Rectal smooth muscle tissue (tissue), 1 donor: ENCODE data around the gene DACT3.

Experiments
- H3K27ac ChIP-seq: one replicate; pipeline ENCODE4 v1.7.0; 2013; ENCODE audit warnings: low read depth, low read length, inconsistent platforms
- H3K27me3 ChIP-seq: one replicate; pipeline ENCODE4 v1.7.0; 2013; ENCODE audit warnings: low read length; ENCODE audit not compliant: control insufficient read depth, insufficient read depth
- H3K36me3 ChIP-seq: one replicate; pipeline ENCODE4 v1.7.0; 2013; ENCODE audit warnings: low read length; ENCODE audit not compliant: control insufficient read depth, insufficient read depth
- H3K4me1 ChIP-seq: one replicate; pipeline ENCODE4 v1.7.0; 2013; ENCODE audit warnings: low read length; ENCODE audit not compliant: control insufficient read depth, insufficient read depth
- H3K4me3 ChIP-seq: one replicate; pipeline ENCODE4 v1.7.0; 2013; ENCODE audit warnings: low read length
- H3K9ac ChIP-seq: one replicate; pipeline ENCODE4 v1.7.0; 2013; ENCODE audit warnings: low read length

The DACT3 gene

GRCh38 chr19:46610851-46611770, 49.9 kb downstream of the DACT3 start:
- H3K36me3 ChIP-seq = peaks cover 35% of the 10 kb centered on the region
- H3K9ac ChIP-seq = no peak overlapping the region
- no peak overlapping the region for H3K27ac ChIP-seq
- no peaks in the 10 kb centered on the region for H3K27me3 ChIP-seq
- H3K4me3 ChIP-seq = no peak overlapping the region
- peaks cover 5% of the 10 kb centered on the region for H3K4me1 ChIP-seq

- Histone ChIP-seq H3K4me1 (peaks cover 5% of the 10 kb centered on the region), H3K4me3 (no peak overlapping the region), H3K9ac (no peak overlapping the region), H3K36me3 (peaks cover 40% of the 10 kb centered on the region), H3K27ac (no peak overlapping the region), H3K27me3 (no peaks in the 10 kb centered on the region)
Measured at GRCh38 chr19:46610413-46610775, 50.6 kb downstream of the DACT3 start.

GRCh38 chr19:46609511-46610412, 51.2 kb downstream of the DACT3 start:
- Histone ChIP-seq H3K9ac (no peak overlapping the region), H3K36me3 (peaks cover 40% of the 10 kb centered on the region), H3K4me3 (no peak overlapping the region), H3K4me1 (peaks cover 11% of the 10 kb centered on the region), H3K27ac (no peak overlapping the region), H3K27me3 (no peaks in the 10 kb centered on the region)

GRCh38 chr19:46608581-46609345, 52.2 kb downstream of the DACT3 start:
- H3K36me3 ChIP-seq = peaks cover 40% of the 10 kb centered on the region
- no peaks in the 10 kb centered on the region for H3K27me3 ChIP-seq
- H3K9ac ChIP-seq = no peak overlapping the region
- no peak overlapping the region for H3K4me3 ChIP-seq
- H3K27ac ChIP-seq = no peak overlapping the region
- peaks cover 14% of the 10 kb centered on the region for H3K4me1 ChIP-seq

GRCh38 chr19:46608178-46608577, 52.8 kb downstream of the DACT3 start:
- Histone ChIP-seq H3K36me3 (peaks cover 40% of the 10 kb centered on the region), H3K4me1 (peaks cover 14% of the 10 kb centered on the region), H3K27me3 (no peaks in the 10 kb centered on the region), H3K9ac (no peak overlapping the region), H3K27ac (no peak overlapping the region), H3K4me3 (no peak overlapping the region)

GRCh38 chr19:46607448-46607841, 53.5 kb downstream of the DACT3 start:
- Histone ChIP-seq H3K4me3 (no peak overlapping the region), H3K27ac (no peak overlapping the region), H3K36me3 (peaks cover 40% of the 10 kb centered on the region), H3K4me1 (peaks cover 22% of the 10 kb centered on the region), H3K9ac (no peak overlapping the region), H3K27me3 (no peaks in the 10 kb centered on the region)

GRCh38 chr19:46606681-46607447, 54.1 kb downstream of the DACT3 start:
- Histone ChIP-seq H3K36me3 (peaks cover 40% of the 10 kb centered on the region), H3K9ac (no peak overlapping the region)

GRCh38 chr19:46606019-46606418, 55.0 kb downstream of the DACT3 start:
- Histone ChIP-seq H3K9ac (no peak overlapping the region), H3K4me1 (peaks cover 22% of the 10 kb centered on the region), H3K36me3 (peaks cover 38% of the 10 kb centered on the region), H3K27me3 (no peaks in the 10 kb centered on the region), H3K27ac (no peak overlapping the region), H3K4me3 (no peak overlapping the region)

More at GRCh38 chr19:46606681-46607447, 54.1 kb downstream of the DACT3 start:
- Histone ChIP-seq H3K27me3 (no peaks in the 10 kb centered on the region), H3K4me3 (no peak overlapping the region), H3K27ac (no peak overlapping the region), H3K4me1 (peaks cover 22% of the 10 kb centered on the region)

- Histone ChIP-seq H3K9ac (no peak overlapping the region), H3K36me3 (peaks cover 37% of the 10 kb centered on the region), H3K27ac (no peak overlapping the region), H3K4me3 (no peak overlapping the region), H3K27me3 (no peaks in the 10 kb centered on the region), H3K4me1 (peaks cover 22% of the 10 kb centered on the region)
Measured at GRCh38 chr19:46605356-46605821, 55.6 kb downstream of the DACT3 start.

- no peaks in the 10 kb centered on the region for H3K27me3 ChIP-seq
- H3K36me3 ChIP-seq = peaks cover 37% of the 10 kb centered on the region
- H3K27ac ChIP-seq = no peak overlapping the region
- no peak overlapping the region for H3K4me3 ChIP-seq
- peaks cover 25% of the 10 kb centered on the region for H3K4me1 ChIP-seq
- no peak overlapping the region for H3K9ac ChIP-seq
Measured at GRCh38 chr19:46604781-46605355, 56.1 kb downstream of the DACT3 start.

- H3K4me3 ChIP-seq = peak overlapping the region; percentile 24
- peaks cover 25% of the 10 kb centered on the region for H3K4me1 ChIP-seq
- H3K27me3 ChIP-seq = no peaks in the 10 kb centered on the region
- peaks cover 29% of the 10 kb centered on the region for H3K36me3 ChIP-seq
- H3K9ac ChIP-seq = peak overlapping the region; percentile 14
- peak overlapping the region; percentile 58 for H3K27ac ChIP-seq
Measured at GRCh38 chr19:46603752-46604231, 57.2 kb downstream of the DACT3 start.
